Breast epithelium (tissue), 4 donors: ENCODE measurements around the gene TESMIN. TPM values are rescaled to one million over a fixed set of nuclear protein-coding genes. Genes with fewer than 3 reads are reported as not detected.

Experiments used
- DNase-seq, 2 donors: peaks; one replicate each; pipeline ENCODE4 v3.0.0-alpha.2; 2019; ENCODE audit warnings: low spot score in 2 of 2
- H3K27ac ChIP-seq, 2 donors: fragments of 200-600 bp; sonication (generic) in 1 of 2; one replicate each; pipeline ENCODE4 v1.5.1; 2016 to 2019; ENCODE audit warnings: mild to moderate bottlenecking in 1 of 2
- H3K27me3 ChIP-seq, 2 donors: fragments of 200-600 bp; sonication (generic) in 1 of 2; one replicate each; pipeline versions ENCODE4 v1.5.1 to v1.6.0; 2017 to 2019; ENCODE audit warnings: control low read depth in 1 of 2, mild to moderate bottlenecking in 1 of 2
- H3K36me3 ChIP-seq: fragments of 200-600 bp; one replicate; pipeline ENCODE4 v1.5.1; 2019
- H3K4me1 ChIP-seq, 2 donors: fragments of 200-600 bp; sonication (generic); one replicate each; pipeline ENCODE4 v1.5.1; 2016 to 2019; ENCODE audit warnings: control low read depth in 1 of 2
- H3K4me3 ChIP-seq, 3 donors: fragments of 200-600 bp; sonication (generic); 1 replicate in 2 of 3; 2 replicates in 1 of 3; pipeline ENCODE4 v1.5.1; 2016 to 2019; ENCODE audit warnings: mild to moderate bottlenecking in 3 of 3, moderate library complexity in 2 of 3
- H3K9me3 ChIP-seq, 2 donors: fragments of 200-600 bp; sonication (generic) in 1 of 2; one replicate each; pipeline ENCODE4 v1.5.1; 2016 to 2019; ENCODE audit warnings: control low read depth in 1 of 2
- CTCF ChIP-seq, 3 donors: fragments of 450-650 bp; IDR thresholded peaks; one replicate each; pipeline ENCODE4 v1.5.1; 2016 to 2017; ENCODE audit warnings: antibody characterized with exemption in 3 of 3, mild to moderate bottlenecking in 3 of 3, moderate library complexity in 3 of 3
- POLR2A ChIP-seq: fragments of 450-650 bp; IDR thresholded peaks from one replicate; pipeline ENCODE4 v1.6.1; 2016; ENCODE audit warnings: antibody characterized with exemption, mild to moderate bottlenecking, moderate library complexity
- POLR2AphosphoS5 ChIP-seq, 3 donors: sonication (generic); formaldehyde crosslinking; IDR thresholded peaks; one replicate each; pipeline ENCODE4 v1.6.1; 2017; ENCODE audit warnings: antibody characterized with exemption in 3 of 3
- intact Hi-C: fragments of 100-400 bp; cut with DNase I; formaldehyde crosslinking; loops from one replicate; pipeline ENCODE4 v1.15.1; 2023; ENCODE audit warnings: low total_unique reads
- total RNA-seq, 3 donors: library from RNA; depleted of rRNA; stranded (reverse); fragments of >200 nt; gene quantifications; one replicate each; pipeline ENCODE4 v1.1.0, GENCODE V29; 2016

TESMIN gene
- total RNA-seq, 3 donors from 2014 or later = 0.48 to 9.8 (median 6.9) TPM

DNA sequence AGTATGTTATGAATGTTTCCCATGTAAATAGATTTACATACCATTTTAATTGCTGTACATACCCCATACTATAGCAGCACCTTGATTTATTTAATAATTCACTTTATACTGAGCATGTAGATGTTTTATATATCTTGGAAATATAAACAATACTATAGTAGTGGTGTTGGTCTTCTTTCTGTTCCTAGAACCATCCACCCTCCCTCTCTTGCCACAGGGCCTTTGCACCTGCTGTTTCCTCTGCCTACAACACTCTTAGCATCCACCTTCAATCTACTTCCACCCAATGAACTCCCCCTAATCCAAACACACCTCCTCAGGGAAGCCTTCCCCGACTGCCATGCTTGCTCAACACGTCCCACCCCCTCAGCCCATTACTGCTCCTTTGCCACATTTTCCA is 30.2 kb downstream of the TESMIN start:
- Histone ChIP-seq H3K36me3 (no peaks in the 10 kb centered on the region), H3K4me1 (no peaks in the 10 kb centered on the region), H3K9me3 (peaks cover 4 to 10% of the 10 kb centered on the region in 2 donors), H3K4me3 (no peak overlapping the region), H3K27ac (no peak overlapping the region), H3K27me3 (no peaks in the 10 kb centered on the region)
- intact Hi-C loops = no loop called here
- no peak for DNase-seq
- TF ChIP-seq POLR2A (no peak), CTCF (IDR thresholded peaks at IDR 0.05) (no peak), POLR2AphosphoS5 (IDR thresholded peaks at IDR 0.05) (no peak)

DNA sequence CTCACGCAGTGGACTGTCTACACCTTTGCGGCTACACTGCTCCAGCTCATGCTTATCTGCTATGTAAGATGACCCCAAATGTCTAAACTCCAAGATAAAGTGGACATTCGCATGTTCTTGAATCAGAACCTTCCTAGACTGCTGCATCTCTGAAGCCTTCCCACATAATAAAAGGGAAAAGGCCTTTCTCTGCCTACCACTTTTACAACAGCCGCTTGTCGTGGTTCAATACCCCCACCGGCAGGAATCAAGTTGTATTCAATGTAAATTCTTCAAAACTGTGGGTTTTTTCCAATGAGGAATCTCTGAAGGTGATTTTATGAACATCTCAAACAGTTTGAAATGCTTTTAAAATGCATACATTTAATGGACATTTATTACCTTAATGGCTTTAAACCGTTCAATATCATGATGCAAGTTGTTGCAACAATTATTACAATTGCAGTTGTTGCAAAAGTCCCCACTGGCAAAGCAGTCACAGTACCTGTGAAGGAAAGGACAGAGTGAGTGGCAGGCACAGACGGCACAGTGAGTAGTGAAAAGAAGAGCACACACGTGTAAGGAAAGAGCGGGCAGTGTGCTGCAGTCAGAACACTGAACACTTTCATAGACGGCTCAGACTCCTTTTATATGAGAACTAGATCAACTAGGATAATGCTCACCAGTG is 35.7 kb downstream of the TESMIN start:
- no peak for TF ChIP-seq CTCF (IDR thresholded peaks at IDR 0.05)
- TF ChIP-seq POLR2AphosphoS5 (IDR thresholded peaks at IDR 0.05) = no peak
- TF ChIP-seq POLR2A = no peak
- intact Hi-C loops = no loop called here
- H3K9me3 ChIP-seq = peaks cover 4 to 10% of the 10 kb centered on the region in 2 donors

GRCh38 chr11:68714060-68714856 is 37.1 kb downstream of the TESMIN start:
- DNase-seq = no peak
- H3K4me1 ChIP-seq = no peaks in the 10 kb centered on the region
- peaks cover 0 to 4% of the 10 kb centered on the region in 2 donors for H3K9me3 ChIP-seq
- H3K36me3 ChIP-seq = no peaks in the 10 kb centered on the region
- intact Hi-C loops = no loop called here
- H3K27me3 ChIP-seq = no peaks in the 10 kb centered on the region
- no peak overlapping the region for H3K4me3 ChIP-seq
- no peak overlapping the region for H3K27ac ChIP-seq
- no peak for TF ChIP-seq POLR2AphosphoS5 (IDR thresholded peaks at IDR 0.05)
- no peak for TF ChIP-seq POLR2A
- TF ChIP-seq CTCF (IDR thresholded peaks at IDR 0.05) = no peak

More for the DNA sequence above, 35.7 kb downstream of the TESMIN start:
- Histone ChIP-seq H3K36me3 (no peaks in the 10 kb centered on the region), H3K4me1 (no peaks in the 10 kb centered on the region), H3K4me3 (no peak overlapping the region), H3K27me3 (no peaks in the 10 kb centered on the region), H3K27ac (no peak overlapping the region)
- no peak for DNase-seq

DNA sequence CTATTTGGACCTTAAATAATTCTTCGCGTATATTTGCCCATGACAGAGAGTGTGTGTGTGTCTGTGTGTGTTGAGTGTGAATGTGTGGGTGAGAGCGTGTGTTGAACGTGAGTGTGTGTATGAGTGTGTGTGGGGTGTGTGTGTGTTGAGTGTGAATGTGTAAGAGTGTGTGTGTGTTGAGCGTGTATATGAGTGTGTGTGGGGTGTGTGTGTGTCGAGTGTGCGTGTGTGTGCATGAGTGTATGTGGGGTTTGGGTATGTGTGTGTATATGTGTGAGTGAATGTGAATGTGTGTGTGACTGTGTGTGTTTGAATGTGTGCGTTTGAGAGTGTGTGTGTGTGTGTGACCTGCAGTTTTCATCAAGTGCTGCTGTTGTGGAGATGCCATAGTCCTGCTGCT is 40.2 kb downstream of the TESMIN start:
- Histone ChIP-seq H3K4me1 (no peaks in the 10 kb centered on the region), H3K4me3 (no peak overlapping the region), H3K36me3 (no peaks in the 10 kb centered on the region), H3K9me3 (no peaks in the 10 kb centered on the region), H3K27ac (no peak overlapping the region), H3K27me3 (no peaks in the 10 kb centered on the region)
- TF ChIP-seq POLR2A (no peak), CTCF (IDR thresholded peaks at IDR 0.05) (no peak), POLR2AphosphoS5 (IDR thresholded peaks at IDR 0.05) (no peak)
- DNase-seq = no peak
- intact Hi-C loops = no loop called here

- TF ChIP-seq CTCF (IDR thresholded peaks at IDR 0.05) (no peak), POLR2A (no peak), POLR2AphosphoS5 (IDR thresholded peaks at IDR 0.05) (no peak)
Observed at GRCh38 chr11:68710409-68710808, 40.9 kb downstream of the TESMIN start.

More at GRCh38 chr11:68710409-68710808, 40.9 kb downstream of the TESMIN start:
- DNase-seq = no peak
- intact Hi-C loops = no loop called here
- Histone ChIP-seq H3K27me3 (no peaks in the 10 kb centered on the region), H3K27ac (no peak overlapping the region), H3K36me3 (no peaks in the 10 kb centered on the region), H3K4me3 (no peak overlapping the region), H3K9me3 (no peaks in the 10 kb centered on the region), H3K4me1 (no peaks in the 10 kb centered on the region)
